Prostate gland (tissue), 2 donors: ENCODE data around the gene TRAP1. TPM values are rescaled to one million over a fixed set of nuclear protein-coding genes. Genes with fewer than 3 reads are reported as not detected.

ENCODE experiments used
- DNase-seq: peaks from one replicate; pipeline ENCODE4 v3.0.0-alpha.2; 2019; ENCODE audit warnings: low spot score
- H3K27ac ChIP-seq, 2 donors: fragments of 200-600 bp; sonication (generic); 2 replicates each; pipeline ENCODE4 v1.5.1; 2017 to 2019
- H3K27me3 ChIP-seq: fragments of 200-600 bp; sonication (generic); replicated peaks from 2 replicates; pipeline ENCODE4 v1.5.1; 2019; ENCODE audit not compliant: insufficient read depth
- H3K36me3 ChIP-seq, 2 donors: fragments of 200-600 bp; sonication (generic); 1 replicate in 1 of 2; 2 replicates in 1 of 2; pipeline versions ENCODE4 v1.5.1 to v1.8.1; 2017 to 2019
- H3K4me1 ChIP-seq: fragments of 200-600 bp; sonication (generic); replicated peaks from 2 replicates; pipeline ENCODE4 v1.5.1; 2019
- H3K4me3 ChIP-seq, 2 donors: fragments of 200-600 bp; sonication (generic); 2 replicates each; pipeline ENCODE4 v1.5.1; 2017 to 2019
- H3K9me3 ChIP-seq: fragments of 200-600 bp; sonication (generic); 2 replicates; pipeline ENCODE4 v1.5.1; 2017
- POLR2A ChIP-seq: fragments of 450-650 bp; IDR thresholded peaks from one replicate; pipeline ENCODE4 v1.6.1; 2016; ENCODE audit warnings: antibody characterized with exemption, mild to moderate bottlenecking
- POLR2AphosphoS5 ChIP-seq: sonication (generic); formaldehyde crosslinking; IDR thresholded peaks from one replicate; pipeline ENCODE4 v1.6.1; 2017; ENCODE audit warnings: antibody characterized with exemption
- WGBS: methylation state at CpG from one replicate; pipeline ENCODE4 v1.1.5; 2018; 5-methylcytosine and 5-hydroxymethylcytosine counted together
- intact Hi-C: fragments of 100-400 bp; cut with DNase I; formaldehyde crosslinking; loops from one replicate; pipeline ENCODE4 v1.14.2; 2022
- total RNA-seq, 2 donors: library from RNA; depleted of rRNA; stranded (reverse); fragments of >200 nt; gene quantifications; one replicate each; pipeline ENCODE4 v1.1.0, GENCODE V29; 2016
- TF ChIP-seq, protein P1 (sequence below), 4 experiments: fragments of 200-600 bp in 2 of 4; fragments of 450-650 bp in 2 of 4; sonication (generic) in 2 of 4; IDR thresholded peaks; 1 replicate in 3 of 4; 2 replicates in 1 of 4; pipeline ENCODE4 v1.5.1; 2016 to 2019; ENCODE audit warnings: antibody characterized with exemption in 4 of 4, mild to moderate bottlenecking in 2 of 4, moderate library complexity in 2 of 4

TRAP1 gene
- total RNA-seq, 2 donors from 2014 or later, result 71.2 to 88.6 TPM

DNA sequence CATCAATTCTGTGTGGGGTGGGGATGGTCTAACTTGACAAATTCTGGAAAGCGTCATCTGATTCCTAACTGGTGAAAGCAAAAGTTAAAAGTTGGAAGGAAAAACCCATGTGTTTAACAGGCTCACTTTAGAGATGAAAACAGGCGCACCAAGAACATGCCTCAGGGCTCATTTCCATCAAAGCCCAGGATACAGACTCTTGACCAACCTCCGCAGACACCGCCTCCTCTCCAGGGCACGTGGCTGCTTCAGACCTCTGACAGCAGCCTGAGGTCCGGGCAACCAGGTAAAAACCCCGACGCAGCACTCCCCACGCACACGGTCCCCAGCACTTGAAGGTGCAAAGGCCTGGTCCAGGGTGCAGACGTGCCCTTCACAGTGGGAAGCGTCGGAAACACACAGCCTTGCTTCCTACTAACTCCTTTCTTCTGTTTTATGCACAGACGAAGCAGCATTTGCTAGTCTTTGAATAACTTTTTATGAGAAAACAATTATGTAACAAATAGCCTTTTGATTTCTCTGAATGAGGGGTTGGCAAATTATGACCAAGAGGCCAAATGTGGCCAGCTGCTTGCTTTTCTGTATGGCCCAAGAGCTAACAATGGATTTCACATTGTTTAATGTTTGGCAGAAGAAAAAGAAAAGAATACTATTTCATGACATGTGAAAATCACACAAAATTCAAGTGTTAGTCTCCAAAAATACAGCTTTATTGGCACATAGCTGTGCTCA lies 44.2 kb upstream of the TRAP1 start:
- TF ChIP-seq, protein P1, sequence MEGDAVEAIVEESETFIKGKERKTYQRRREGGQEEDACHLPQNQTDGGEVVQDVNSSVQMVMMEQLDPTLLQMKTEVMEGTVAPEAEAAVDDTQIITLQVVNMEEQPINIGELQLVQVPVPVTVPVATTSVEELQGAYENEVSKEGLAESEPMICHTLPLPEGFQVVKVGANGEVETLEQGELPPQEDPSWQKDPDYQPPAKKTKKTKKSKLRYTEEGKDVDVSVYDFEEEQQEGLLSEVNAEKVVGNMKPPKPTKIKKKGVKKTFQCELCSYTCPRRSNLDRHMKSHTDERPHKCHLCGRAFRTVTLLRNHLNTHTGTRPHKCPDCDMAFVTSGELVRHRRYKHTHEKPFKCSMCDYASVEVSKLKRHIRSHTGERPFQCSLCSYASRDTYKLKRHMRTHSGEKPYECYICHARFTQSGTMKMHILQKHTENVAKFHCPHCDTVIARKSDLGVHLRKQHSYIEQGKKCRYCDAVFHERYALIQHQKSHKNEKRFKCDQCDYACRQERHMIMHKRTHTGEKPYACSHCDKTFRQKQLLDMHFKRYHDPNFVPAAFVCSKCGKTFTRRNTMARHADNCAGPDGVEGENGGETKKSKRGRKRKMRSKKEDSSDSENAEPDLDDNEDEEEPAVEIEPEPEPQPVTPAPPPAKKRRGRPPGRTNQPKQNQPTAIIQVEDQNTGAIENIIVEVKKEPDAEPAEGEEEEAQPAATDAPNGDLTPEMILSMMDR (IDR thresholded peaks at IDR 0.05), result no peak
- no peak for TF ChIP-seq POLR2AphosphoS5
- TF ChIP-seq POLR2A, result no peak
- Histone ChIP-seq H3K4me1 (no peaks in the 10 kb centered on the region), H3K27me3 (no peaks in the 10 kb centered on the region), H3K4me3 (no peak overlapping the region), H3K9me3 (no peaks in the 10 kb centered on the region), H3K27ac (no peak overlapping the region), H3K36me3 (peaks cover 3 to 10% of the 10 kb centered on the region in 2 donors)
- WGBS, result 71% methylated on average over 14 of the region's 14 CpGs
- DNase-seq, result no peak
- intact Hi-C loops, result no loop called here

DNA sequence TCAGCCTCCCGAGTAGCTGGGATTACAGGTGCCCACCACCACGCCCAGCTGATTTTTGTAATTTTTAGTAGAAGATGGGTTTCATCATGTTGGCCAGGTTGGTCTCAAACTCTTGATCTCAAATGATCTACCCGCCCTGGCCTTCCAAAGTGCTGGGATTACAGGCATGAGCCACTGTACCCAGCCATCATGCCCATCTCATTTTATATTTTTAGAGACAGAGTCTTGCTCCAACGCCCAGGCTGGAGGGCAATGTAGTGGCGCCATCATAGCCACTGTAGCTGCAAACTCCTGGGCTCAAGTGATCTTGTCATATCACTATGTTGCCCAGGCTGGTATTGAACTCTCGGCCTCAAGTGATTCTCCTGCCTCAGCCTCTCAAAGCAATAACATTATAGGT lies 43.2 kb upstream of the TRAP1 start:
- TF ChIP-seq POLR2A (no peak), POLR2AphosphoS5 (no peak)
- TF ChIP-seq, protein P1 (IDR thresholded peaks at IDR 0.05), result no peak
- no peak overlapping the region for H3K27ac ChIP-seq
- intact Hi-C loops, result no loop called here
- H3K4me3 ChIP-seq, result no peak overlapping the region
- DNase-seq, result no peak
- H3K36me3 ChIP-seq, result peaks cover 3 to 11% of the 10 kb centered on the region in 2 donors
- H3K4me1 ChIP-seq, result no peaks in the 10 kb centered on the region
- no peaks in the 10 kb centered on the region for H3K27me3 ChIP-seq
- WGBS, result 96% methylated on average over 6 of the region's 6 CpGs
- no peaks in the 10 kb centered on the region for H3K9me3 ChIP-seq

DNA sequence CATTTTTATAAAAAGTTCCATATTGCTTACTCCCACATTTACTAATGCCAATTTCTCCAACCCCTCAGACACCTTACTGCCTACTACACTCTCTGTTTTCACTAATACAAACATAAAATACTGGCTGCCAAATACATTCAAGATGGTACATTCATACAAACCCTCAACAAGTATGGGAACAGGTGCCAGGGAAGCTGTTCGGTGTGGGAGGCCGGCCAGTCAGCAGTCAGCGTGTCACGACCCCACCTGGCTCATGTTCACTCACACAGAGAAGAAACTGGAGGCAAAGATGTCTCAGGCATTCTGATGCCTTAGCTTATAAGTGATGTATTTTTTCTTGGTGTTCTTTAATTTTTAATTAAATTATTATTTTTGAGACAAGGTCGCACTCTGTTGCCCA lies 42.4 kb upstream of the TRAP1 start:
- Histone ChIP-seq H3K27ac (no peak overlapping the region), H3K4me3 (no peak overlapping the region), H3K9me3 (no peaks in the 10 kb centered on the region), H3K36me3 (peaks cover 3% of the 10 kb centered on the region in 2 donors), H3K27me3 (no peaks in the 10 kb centered on the region), H3K4me1 (no peaks in the 10 kb centered on the region)
- WGBS, result 62% methylated on average over 5 of the region's 5 CpGs
- intact Hi-C loops, result no loop called here
- DNase-seq, result no peak
- TF ChIP-seq, protein P1 (IDR thresholded peaks at IDR 0.05), result no peak
- TF ChIP-seq POLR2AphosphoS5 (no peak), POLR2A (no peak)

DNA sequence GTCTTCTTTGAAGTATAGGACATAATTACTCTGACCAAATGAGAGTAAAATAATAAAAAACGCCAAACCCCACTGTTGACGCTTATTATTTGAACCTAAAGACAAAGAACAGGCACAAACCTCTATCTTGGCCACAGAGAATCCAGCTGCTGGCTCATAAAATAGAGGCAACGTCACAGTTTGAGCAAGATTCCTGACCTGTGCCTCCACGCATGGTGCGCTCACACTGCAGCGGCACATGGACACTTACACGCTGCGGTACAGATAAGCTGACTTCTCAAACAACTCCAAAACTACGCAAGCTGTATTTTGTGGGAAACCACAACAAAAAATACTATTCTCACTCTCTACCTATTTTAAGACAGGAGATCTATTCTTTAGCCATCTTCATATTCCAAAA lies 38.8 kb upstream of the TRAP1 start:
- Histone ChIP-seq H3K4me3 (no peak overlapping the region), H3K27me3 (no peaks in the 10 kb centered on the region), H3K36me3 (peaks cover 3% of the 10 kb centered on the region in 2 donors), H3K9me3 (no peaks in the 10 kb centered on the region), H3K4me1 (no peaks in the 10 kb centered on the region), H3K27ac (no peak overlapping the region)
- no peak for DNase-seq
- WGBS, result 83% methylated on average over 9 of the region's 9 CpGs
- intact Hi-C loops, result no loop called here
- TF ChIP-seq POLR2AphosphoS5 (no peak), POLR2A (no peak)
- TF ChIP-seq, protein P1 (IDR thresholded peaks at IDR 0.05), result no peak

DNA sequence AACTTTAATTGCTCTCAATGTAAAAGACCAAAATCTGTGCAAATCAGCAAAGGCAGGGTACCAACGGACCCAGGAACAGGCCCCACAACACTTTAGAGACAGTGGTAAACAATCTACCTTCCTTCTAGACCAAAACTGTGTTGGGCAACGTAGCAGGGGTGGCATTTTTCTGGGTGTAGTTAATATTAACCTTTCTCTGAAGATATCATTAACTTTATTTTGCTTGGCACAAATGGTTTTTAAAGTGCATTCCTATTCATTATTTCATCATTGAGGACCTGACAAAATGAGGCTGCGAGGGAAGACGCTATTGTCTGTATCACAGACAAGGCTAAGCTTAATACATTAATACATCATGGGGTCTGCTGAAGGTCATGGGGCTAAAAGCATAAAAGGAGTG lies 37.9 kb upstream of the TRAP1 start:
- H3K4me3 ChIP-seq, result no peak overlapping the region
- no peaks in the 10 kb centered on the region for H3K27me3 ChIP-seq
- WGBS, result 88% methylated on average over 4 of the region's 4 CpGs
- H3K27ac ChIP-seq, result no peak overlapping the region
- no peak for DNase-seq
- H3K4me1 ChIP-seq, result no peaks in the 10 kb centered on the region
- peaks cover 3% of the 10 kb centered on the region in 2 donors for H3K36me3 ChIP-seq
- H3K9me3 ChIP-seq, result no peaks in the 10 kb centered on the region
- TF ChIP-seq POLR2A, result no peak
- TF ChIP-seq POLR2AphosphoS5, result no peak
- TF ChIP-seq, protein P1 (IDR thresholded peaks at IDR 0.05), result no peak
- intact Hi-C loops, result no loop called here
